Hepatocyte (in vitro differentiated cells): ENCODE measurements around the gene SLBP.

Experiments
- EZH2 ChIP-seq: fragments of 200-600 bp; sonication (generic); IDR thresholded peaks from 2 replicates; pipeline ENCODE4 v1.6.1; 2016; ENCODE audit warnings: antibody characterized with exemption, mild to moderate bottlenecking, borderline replicate concordance
- TF ChIP-seq, protein P1 (sequence below): fragments of 200-600 bp; sonication (generic); IDR thresholded peaks from 2 replicates; pipeline ENCODE4 v1.5.1; 2016; ENCODE audit warnings: antibody characterized with exemption, mild to moderate bottlenecking; ENCODE audit not compliant: poor library complexity

DNA sequence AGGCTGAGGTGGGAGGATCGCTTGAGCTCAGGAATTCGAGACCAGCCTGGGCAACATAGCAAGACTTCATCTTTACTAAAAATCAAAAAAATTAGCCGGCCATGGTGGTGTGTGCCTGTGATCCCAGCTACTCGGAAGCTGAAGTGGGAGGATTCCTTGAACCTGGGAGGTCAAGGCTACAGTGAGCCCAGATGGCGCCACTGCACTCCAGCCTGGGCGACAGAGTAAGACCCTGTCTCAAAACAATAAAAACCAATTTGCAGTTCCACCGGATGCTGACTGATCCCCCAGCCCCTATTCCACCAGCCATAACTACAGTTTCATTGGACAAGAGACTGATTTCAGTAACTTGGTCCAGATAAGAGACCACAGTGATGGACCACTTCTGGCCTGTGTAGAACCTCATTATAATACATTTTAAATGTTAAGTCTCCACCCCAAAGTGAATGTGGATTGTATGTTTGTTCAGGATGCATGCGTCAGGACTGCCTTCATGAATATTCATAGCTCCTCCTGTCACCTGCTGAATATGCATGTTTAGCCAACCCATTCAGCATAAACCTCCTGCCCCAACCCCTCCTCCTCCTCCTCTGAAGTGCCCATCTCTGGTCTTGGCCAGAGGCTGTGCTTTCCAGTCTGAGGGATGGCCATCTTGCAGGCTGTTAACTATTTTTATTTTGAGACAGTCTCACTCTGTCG is 2.3 kb upstream of the SLBP start:
- TF ChIP-seq, protein P1, sequence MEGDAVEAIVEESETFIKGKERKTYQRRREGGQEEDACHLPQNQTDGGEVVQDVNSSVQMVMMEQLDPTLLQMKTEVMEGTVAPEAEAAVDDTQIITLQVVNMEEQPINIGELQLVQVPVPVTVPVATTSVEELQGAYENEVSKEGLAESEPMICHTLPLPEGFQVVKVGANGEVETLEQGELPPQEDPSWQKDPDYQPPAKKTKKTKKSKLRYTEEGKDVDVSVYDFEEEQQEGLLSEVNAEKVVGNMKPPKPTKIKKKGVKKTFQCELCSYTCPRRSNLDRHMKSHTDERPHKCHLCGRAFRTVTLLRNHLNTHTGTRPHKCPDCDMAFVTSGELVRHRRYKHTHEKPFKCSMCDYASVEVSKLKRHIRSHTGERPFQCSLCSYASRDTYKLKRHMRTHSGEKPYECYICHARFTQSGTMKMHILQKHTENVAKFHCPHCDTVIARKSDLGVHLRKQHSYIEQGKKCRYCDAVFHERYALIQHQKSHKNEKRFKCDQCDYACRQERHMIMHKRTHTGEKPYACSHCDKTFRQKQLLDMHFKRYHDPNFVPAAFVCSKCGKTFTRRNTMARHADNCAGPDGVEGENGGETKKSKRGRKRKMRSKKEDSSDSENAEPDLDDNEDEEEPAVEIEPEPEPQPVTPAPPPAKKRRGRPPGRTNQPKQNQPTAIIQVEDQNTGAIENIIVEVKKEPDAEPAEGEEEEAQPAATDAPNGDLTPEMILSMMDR, result no peak
- no peak for TF ChIP-seq EZH2
